Measurements from ENCODE around the gene FHIP2A. TPM values are rescaled to one million over a fixed set of nuclear protein-coding genes. Genes with fewer than 3 reads are reported as not detected.
"Not testable (repeated sequence)": the region's sequence is repeated elsewhere in the genome, so short reads cannot be mapped to it uniquely, and the experiment has no call there.

The FHIP2A gene
- total and polyA plus RNA-seq, 2 of the 4 experiments (the other 2 are of a cell fraction) = 10.7 to 16.5 TPM

DNA sequence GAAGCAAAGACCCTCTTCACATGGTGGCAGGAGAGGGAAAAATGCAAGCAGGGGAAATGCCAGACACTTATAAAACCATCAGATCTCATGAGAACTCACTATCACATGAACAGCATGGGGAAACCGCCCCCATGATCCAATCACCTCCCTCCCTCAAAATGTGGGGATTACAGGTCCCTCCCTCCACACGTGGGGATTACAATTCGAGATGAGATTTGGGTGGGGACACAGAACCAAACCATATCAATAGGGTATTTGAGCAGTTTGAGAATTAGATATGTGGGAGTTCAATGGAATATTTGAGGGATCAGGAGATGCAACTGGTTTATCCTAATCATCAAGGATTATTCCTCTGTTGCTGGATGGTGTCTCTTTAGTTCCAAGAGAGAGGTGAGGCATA is 46.5 kb upstream of the FHIP2A start:
- H3K27ac ChIP-seq (ENCODE audit: insufficient read depth, low read length); H3K56ac ChIP-seq (ENCODE audit: extremely low read depth, insufficient read depth, low read length); H3K27me3 ChIP-seq (ENCODE audit: control insufficient read depth, insufficient read depth, low read length); H3K4me2 ChIP-seq (ENCODE audit: low read depth, low read length); H3K9ac ChIP-seq (ENCODE audit: low read depth, low read length); H2BK15ac ChIP-seq (ENCODE audit: low read depth, low read length); H2AFZ ChIP-seq (replicated peaks; ENCODE audit: low read length, poor library complexity); dilution Hi-C loops (cut with HindIII; ENCODE audit: low sequenced_read_pairs, unreplicated experiment); BruUV-seq (replicated peaks); H2BK5ac ChIP-seq (ENCODE audit: low read depth, low read length, poor library complexity, severe bottlenecking); H3K36me3 ChIP-seq (ENCODE audit: control insufficient read depth, insufficient read depth, low read length); H3K18ac ChIP-seq (ENCODE audit: low read depth, low read length); H3K79me1 ChIP-seq (ENCODE audit: low read depth in 1 of 2, low read length in 2 of 2); H2AK5ac ChIP-seq (ENCODE audit: low read depth, low read length); H3K23ac ChIP-seq (ENCODE audit: low read depth, low read length); POLR2A ChIA-PET (ENCODE audit: unreplicated experiment); DNase-seq; CTCF ChIA-PET; H3K9me3 ChIP-seq (ENCODE audit: control insufficient read depth, insufficient read depth, low read length); H3K4me1 ChIP-seq (ENCODE audit: control insufficient read depth, insufficient read depth, low read length); H2BK20ac ChIP-seq (ENCODE audit: low read depth, low read length); H3K14ac ChIP-seq (replicated peaks; ENCODE audit: low read depth, low read length); H4K20me1 ChIP-seq (ENCODE audit: insufficient read depth, low read length); H2BK120ac ChIP-seq (ENCODE audit: low read depth, low read length); ATAC-seq (ENCODE audit: low read depth); H2AK9ac ChIP-seq (replicated peaks; ENCODE audit: low read depth, low read length, poor library complexity); H3K4ac ChIP-seq (ENCODE audit: low read depth, low read length); H4K91ac ChIP-seq (ENCODE audit: insufficient read depth, low read depth, low read length); H4K8ac ChIP-seq (ENCODE audit: low read depth in 2 of 2, low read length in 2 of 2); H4K5ac ChIP-seq (ENCODE audit: low read depth, low read length); H3K9me1 ChIP-seq (ENCODE audit: insufficient read depth, low read length); H3K4me3 ChIP-seq (ENCODE audit: insufficient read depth, low read depth, low read length); in situ Hi-C loops (cut with MboI; ENCODE audit: low sequenced_read_pairs): not testable (repeated sequence)
- intact Hi-C loops (cut with micrococcal nuclease) = loop anchor here (5.0 kb wide), 1 partner anchor 143 kb away; no protein-coding TSS in a partner anchor
- no CpG with 5 or more reads among the region's 3 CpGs for WGBS, 2 experiments (ENCODE audit: extremely low coverage in 2 of 2, insufficient read length in 1 of 2)

All from IMR-90 (cell line).